Stimulated activated naive CD8-positive, alpha-beta T cell treated with anti-CD3 and anti-CD28 coated beads, Interleukin-15, amount 100 ng/mL, for 72 hours (primary cell): ENCODE results near the gene TATDN3.

Experiments
- ATAC-seq: fragments of 150-1000 bp; cut with Tn5 transposase; 2 replicates; pipeline ENCODE4 v1.10.0; 2021; ENCODE audit warnings: mild to moderate bottlenecking, moderate library complexity
- DNase-seq, 2 donors: peaks; one replicate each; pipeline ENCODE4 v3.0.0; 2021 to 2022
- H3K27ac Mint-ChIP-seq, 2 donors: one replicate each; pipeline ENCODE4 v1.8.0; 2022; ENCODE audit warnings: mild to moderate bottlenecking in 2 of 2, mixed read lengths in 2 of 2, moderate library complexity in 2 of 2
- H3K27me3 Mint-ChIP-seq: one replicate; pipeline ENCODE4 v1.8.0; 2022; ENCODE audit warnings: mixed read lengths
- H3K4me1 Mint-ChIP-seq: one replicate; pipeline ENCODE4 v1.8.0; 2022; ENCODE audit warnings: mild to moderate bottlenecking, mixed read lengths
- H3K4me3 Mint-ChIP-seq, 2 donors: one replicate each; pipeline ENCODE4 v1.8.0; 2022; ENCODE audit warnings: mild to moderate bottlenecking in 2 of 2, mixed read lengths in 2 of 2, moderate library complexity in 1 of 2
- H3K9me3 Mint-ChIP-seq, 2 donors: one replicate each; pipeline ENCODE4 v1.8.0; 2022; ENCODE audit warnings: mixed read lengths in 2 of 2

TATDN3 gene

GRCh38 chr1:212791676-212792395, at the start of gene TATDN3, which contains the start of gene NSL1:
TATDN3 (plus strand) TSS chr1:212791894; CDS start chr1:212791922, 28 bp downstream.
NSL1 (minus strand) TSS chr1:212791777; CDS start chr1:212791763, 14 bp downstream.
- Mint-ChIP-seq H3K4me1 (peaks cover 43% of the 10 kb centered on the region), H3K27me3 (no peaks in the 10 kb centered on the region), H3K9me3 (peaks cover 0 to 6% of the 10 kb centered on the region in 2 donors), H3K27ac (peak within 1 kb of the TSS; percentile 98 to 99), H3K4me3 (peak within 1 kb of the TSS; percentile 99 to 100)
- DNase-seq (peak; percentile 96 to 99), ATAC-seq (peak; percentile 97)

DNA sequence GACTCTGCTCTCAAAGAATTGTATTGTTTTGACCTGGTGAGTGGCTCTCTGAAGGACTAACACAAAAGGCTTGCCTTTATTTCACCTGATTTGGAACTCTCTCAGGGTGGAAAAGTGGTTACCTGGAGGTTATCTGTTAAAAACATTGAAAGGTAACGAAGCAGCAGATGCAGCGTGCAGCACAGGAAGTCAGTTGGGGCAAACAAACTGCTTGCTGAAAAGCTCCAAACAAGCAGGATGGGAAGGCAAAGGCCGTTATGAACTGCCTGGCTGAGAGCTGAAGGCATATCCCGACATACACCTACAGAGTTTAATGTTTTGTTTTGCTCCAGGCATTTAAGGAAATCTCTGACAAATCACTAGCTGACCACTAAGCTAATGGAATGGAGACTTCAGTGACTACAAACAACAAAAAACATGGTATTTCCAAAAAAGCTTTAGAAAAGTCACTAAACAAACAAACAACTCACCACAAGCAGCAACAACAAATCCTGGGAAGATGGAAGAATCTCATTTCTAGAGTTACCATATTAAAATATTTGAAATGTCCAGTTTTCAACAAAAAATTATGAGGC, 47.7 kb upstream of the TATDN3 start:
- no peak overlapping the region for H3K27ac Mint-ChIP-seq
- ATAC-seq (no peak), DNase-seq (no peak)
- H3K4me3 Mint-ChIP-seq: peak overlapping the region in 1 of 2 donors; percentile 21
- H3K9me3 Mint-ChIP-seq: peaks cover 0 to 8% of the 10 kb centered on the region in 2 donors
- no peaks in the 10 kb centered on the region for H3K27me3 Mint-ChIP-seq
- peaks cover 47% of the 10 kb centered on the region for H3K4me1 Mint-ChIP-seq

- ATAC-seq: no peak
Measured at GRCh38 chr1:212745303-212745702, 46.4 kb upstream of the TATDN3 start.

GRCh38 chr1:212746546-212746945, 45.1 kb upstream of the TATDN3 start:
- no peak for DNase-seq
- H3K4me1 Mint-ChIP-seq: peaks cover 47% of the 10 kb centered on the region
- H3K27me3 Mint-ChIP-seq: no peaks in the 10 kb centered on the region
- H3K9me3 Mint-ChIP-seq: peaks cover 0 to 4% of the 10 kb centered on the region in 2 donors
- no peak overlapping the region for H3K4me3 Mint-ChIP-seq
- ATAC-seq: no peak
- no peak overlapping the region for H3K27ac Mint-ChIP-seq

More at GRCh38 chr1:212745303-212745702, 46.4 kb upstream of the TATDN3 start:
- Mint-ChIP-seq H3K27ac (no peak overlapping the region), H3K9me3 (peaks cover 0 to 8% of the 10 kb centered on the region in 2 donors), H3K4me3 (no peak overlapping the region), H3K4me1 (peaks cover 49% of the 10 kb centered on the region), H3K27me3 (no peaks in the 10 kb centered on the region)
- no peak for DNase-seq

- H3K4me1 Mint-ChIP-seq: peaks cover 59% of the 10 kb centered on the region
- peak overlapping the region; percentile 43 to 59 for H3K4me3 Mint-ChIP-seq
- H3K9me3 Mint-ChIP-seq: no peaks in the 10 kb centered on the region
- DNase-seq (peak in 1 of 2 donors; percentile 21), ATAC-seq (peak; percentile 51)
- H3K27me3 Mint-ChIP-seq: no peaks in the 10 kb centered on the region
- H3K27ac Mint-ChIP-seq: peak overlapping the region; percentile 31 to 80
Measured at GRCh38 chr1:212749821-212750535, 41.7 kb upstream of the TATDN3 start.

- ATAC-seq (peak; percentile 27), DNase-seq (no peak)
- Mint-ChIP-seq H3K4me3 (peak overlapping the region; percentile 45 to 53), H3K27me3 (no peaks in the 10 kb centered on the region), H3K4me1 (peaks cover 45% of the 10 kb centered on the region), H3K9me3 (no peaks in the 10 kb centered on the region), H3K27ac (no peak overlapping the region)
Measured at GRCh38 chr1:212752252-212752933, 39.3 kb upstream of the TATDN3 start.

DNA sequence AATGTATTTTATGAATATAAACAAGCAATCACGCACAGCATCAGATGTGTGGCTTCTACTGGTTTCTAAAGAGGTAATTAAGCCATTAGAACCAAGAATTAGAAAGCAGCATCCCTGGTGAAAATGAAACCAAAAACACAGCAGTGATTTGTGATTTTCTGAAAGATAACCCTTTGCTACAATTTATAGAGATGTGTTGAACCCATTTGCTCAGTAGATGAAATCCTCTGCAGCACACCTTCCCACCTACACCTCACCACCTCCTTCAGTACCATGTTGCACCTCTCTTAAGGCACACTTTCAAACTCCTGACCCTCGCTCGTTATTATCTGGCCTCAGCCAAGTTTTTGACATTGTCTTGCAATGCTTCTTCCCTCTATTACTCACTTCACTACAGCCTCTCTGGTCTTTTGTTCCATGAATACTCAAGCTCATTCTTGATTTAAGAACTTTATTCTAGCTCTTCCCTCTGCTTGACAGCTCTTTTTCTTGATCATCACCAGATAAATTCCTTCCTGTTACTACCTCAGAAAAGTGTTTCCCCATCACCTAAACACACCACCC, 38.7 kb upstream of the TATDN3 start:
- Mint-ChIP-seq H3K27me3 (no peaks in the 10 kb centered on the region), H3K4me3 (peak overlapping the region; percentile 45 to 53), H3K4me1 (peaks cover 45% of the 10 kb centered on the region), H3K27ac (peak overlapping the region in 1 of 2 donors; percentile 3), H3K9me3 (no peaks in the 10 kb centered on the region)
- peak; percentile 73 for ATAC-seq
- no peak for DNase-seq

GRCh38 chr1:212753749-212754148, 37.9 kb upstream of the TATDN3 start:
- no peak for ATAC-seq
- H3K4me3 Mint-ChIP-seq: peak overlapping the region; percentile 32 to 69
- no peaks in the 10 kb centered on the region for H3K27me3 Mint-ChIP-seq
- no peak overlapping the region for H3K27ac Mint-ChIP-seq
- DNase-seq: no peak
- no peaks in the 10 kb centered on the region for H3K9me3 Mint-ChIP-seq
- peaks cover 45% of the 10 kb centered on the region for H3K4me1 Mint-ChIP-seq

DNA sequence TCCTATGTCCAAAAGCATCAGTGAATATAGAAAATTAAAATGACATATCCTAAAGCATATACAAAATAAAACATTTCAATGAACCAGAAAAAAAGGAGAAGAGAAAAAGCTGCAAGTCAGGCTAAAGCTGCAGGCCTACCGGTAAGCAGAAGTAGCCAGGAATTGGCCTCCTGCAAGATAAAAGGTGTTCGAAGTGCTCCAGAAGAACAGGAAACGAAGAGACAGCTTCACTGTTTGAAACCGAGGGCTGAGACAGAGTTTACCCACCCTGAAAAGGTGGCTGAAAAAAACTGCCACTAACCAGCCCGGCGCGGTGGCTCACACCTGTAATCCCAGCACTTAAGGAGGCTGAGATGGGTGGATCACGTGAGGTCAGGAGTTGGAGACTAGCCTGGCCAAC, 37.5 kb upstream of the TATDN3 start:
- ATAC-seq: peak; percentile 30
- Mint-ChIP-seq H3K27me3 (no peaks in the 10 kb centered on the region), H3K4me1 (peaks cover 49% of the 10 kb centered on the region), H3K27ac (no peak overlapping the region), H3K9me3 (no peaks in the 10 kb centered on the region), H3K4me3 (peak overlapping the region; percentile 32 to 69)
- DNase-seq: no peak

DNA sequence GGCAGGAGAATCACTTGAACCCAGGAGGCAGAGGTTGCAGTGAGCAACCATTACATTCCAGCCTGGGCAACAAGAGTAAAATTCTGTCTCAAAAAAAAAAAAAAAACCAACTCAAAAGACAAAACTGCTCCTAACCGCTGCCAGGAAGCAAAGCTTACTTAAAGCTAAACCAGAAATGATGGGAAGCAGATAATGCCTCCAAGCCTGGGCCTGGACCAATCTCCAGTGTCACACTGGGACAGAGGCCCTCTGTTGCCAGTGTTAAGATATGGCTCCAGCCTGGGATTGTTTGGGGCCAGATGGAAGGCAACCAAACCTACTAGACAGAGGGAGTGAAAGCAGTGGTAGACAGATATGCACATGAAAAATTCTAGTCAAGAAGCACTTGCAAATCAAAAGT, 37.0 kb upstream of the TATDN3 start:
- peak overlapping the region; percentile 27 to 54 for H3K4me3 Mint-ChIP-seq
- no peaks in the 10 kb centered on the region for H3K27me3 Mint-ChIP-seq
- H3K9me3 Mint-ChIP-seq: no peaks in the 10 kb centered on the region
- H3K27ac Mint-ChIP-seq: peak overlapping the region in 1 of 2 donors; percentile 67
- peaks cover 49% of the 10 kb centered on the region for H3K4me1 Mint-ChIP-seq
- DNase-seq: no peak
- no peak for ATAC-seq

DNA sequence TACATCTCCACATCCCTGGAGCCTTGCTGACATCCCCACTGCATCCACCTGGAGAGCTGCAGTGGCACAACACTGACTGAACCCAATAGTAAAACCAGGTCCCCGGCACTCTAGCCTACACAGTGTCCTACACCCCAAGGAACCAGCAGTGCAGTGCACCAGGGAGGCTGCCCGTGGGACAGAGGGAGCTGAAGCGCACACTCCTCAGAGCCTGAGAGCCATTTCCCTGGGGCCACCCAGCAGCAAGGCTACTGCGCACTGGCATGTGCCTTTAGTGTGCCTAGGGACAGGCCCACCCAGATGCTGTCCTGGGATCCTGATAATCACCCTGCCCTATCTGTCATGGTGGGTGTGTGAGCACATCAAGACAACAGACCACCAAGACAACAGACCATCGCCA, 32.0 kb upstream of the TATDN3 start:
- Mint-ChIP-seq H3K27ac (peak overlapping the region in 1 of 2 donors; percentile 85), H3K4me3 (no peak overlapping the region), H3K4me1 (peaks cover 40% of the 10 kb centered on the region)

GRCh38 chr1:212760126-212760823, 31.4 kb upstream of the TATDN3 start:
- no peaks in the 10 kb centered on the region for H3K27me3 Mint-ChIP-seq
- peaks cover 41% of the 10 kb centered on the region for H3K4me1 Mint-ChIP-seq
- no peak overlapping the region for H3K27ac Mint-ChIP-seq
- no peaks in the 10 kb centered on the region for H3K9me3 Mint-ChIP-seq
- ATAC-seq (peak; percentile 99), DNase-seq (peak; percentile 44 to 72)
- H3K4me3 Mint-ChIP-seq: no peak overlapping the region

More for the DNA sequence above, 32.0 kb upstream of the TATDN3 start:
- ATAC-seq (peak; percentile 53), DNase-seq (no peak)
- H3K27me3 Mint-ChIP-seq: no peaks in the 10 kb centered on the region
- H3K9me3 Mint-ChIP-seq: no peaks in the 10 kb centered on the region

GRCh38 chr1:212762234-212762633, 29.5 kb upstream of the TATDN3 start:
- Mint-ChIP-seq H3K27ac (no peak overlapping the region), H3K4me1 (peaks cover 53% of the 10 kb centered on the region), H3K27me3 (no peaks in the 10 kb centered on the region), H3K4me3 (no peak overlapping the region), H3K9me3 (peaks cover 7 to 14% of the 10 kb centered on the region in 2 donors)
- DNase-seq (no peak), ATAC-seq (no peak)

GRCh38 chr1:212762839-212763238, 28.9 kb upstream of the TATDN3 start:
- H3K27me3 Mint-ChIP-seq: no peaks in the 10 kb centered on the region
- H3K4me3 Mint-ChIP-seq: no peak overlapping the region
- H3K27ac Mint-ChIP-seq: no peak overlapping the region
- no peak for DNase-seq
- peaks cover 11 to 20% of the 10 kb centered on the region in 2 donors for H3K9me3 Mint-ChIP-seq
- H3K4me1 Mint-ChIP-seq: peaks cover 58% of the 10 kb centered on the region
- no peak for ATAC-seq
